Measurements from ENCODE around the gene KPNA6.

KPNA6 gene

DNA sequence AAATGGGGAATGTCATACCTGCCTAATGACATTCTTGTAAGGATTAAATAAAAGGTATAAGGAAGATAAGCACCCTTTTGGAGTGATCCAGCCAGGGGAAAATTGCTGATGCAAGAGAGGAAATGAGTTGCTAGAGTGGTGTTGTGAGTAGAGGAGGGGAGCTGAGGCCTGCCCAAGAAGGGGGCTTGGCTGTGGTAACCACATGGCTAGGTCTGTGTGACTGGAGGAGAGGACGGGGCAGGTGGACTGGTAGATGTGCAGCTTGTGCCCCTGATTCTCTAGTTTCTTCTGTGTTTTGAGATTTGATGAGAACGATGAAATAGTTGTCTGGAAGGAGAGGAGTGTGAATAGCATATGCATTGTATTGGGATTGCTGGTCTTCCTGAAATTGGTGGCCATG, 78.2 kb downstream of the KPNA6 start:
- no peak for DNase-seq (ENCODE audit: low read depth in 4 of 4, low spot score in 1 of 4)

DNA sequence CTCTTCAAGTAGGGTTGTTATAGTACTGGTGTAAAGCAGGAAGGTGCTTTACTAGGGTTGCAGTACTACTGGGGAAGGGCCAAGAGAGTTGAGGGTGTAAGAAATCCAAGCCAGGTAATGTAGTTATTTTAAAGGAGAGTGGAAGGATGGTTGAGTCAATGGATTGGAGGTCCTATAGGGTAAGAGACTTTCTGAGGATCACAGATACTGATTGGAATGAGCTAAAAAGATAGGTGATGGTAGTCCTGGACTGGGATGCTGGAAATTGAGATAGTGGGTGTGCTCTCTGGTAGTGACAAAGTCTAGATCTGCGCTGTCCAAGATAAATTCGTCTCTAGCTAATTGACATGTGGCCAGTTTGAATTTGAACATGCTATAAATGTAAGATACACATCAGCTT, 78.6 kb downstream of the KPNA6 start:
- no peak for DNase-seq (ENCODE audit: low read depth in 4 of 4, low spot score in 1 of 4)

DNA sequence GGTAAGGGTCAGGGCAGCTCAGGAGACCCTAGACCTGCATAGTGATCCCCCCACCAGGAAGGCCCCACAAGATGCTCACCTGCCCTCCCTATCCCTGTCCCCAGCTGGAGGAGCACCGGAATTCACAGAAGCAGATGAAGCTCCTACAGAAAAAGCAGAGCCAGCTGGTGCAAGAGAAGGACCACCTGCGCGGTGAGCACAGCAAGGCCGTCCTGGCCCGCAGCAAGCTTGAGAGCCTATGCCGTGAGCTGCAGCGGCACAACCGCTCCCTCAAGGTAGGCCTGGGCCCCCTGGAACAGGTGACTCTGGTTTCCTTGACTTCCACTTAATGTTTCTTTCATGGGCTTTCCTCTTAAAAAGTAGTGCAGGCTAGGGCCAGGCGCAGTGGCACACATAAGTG, 80.0 kb downstream of the KPNA6 start:
- no peak for DNase-seq (ENCODE audit: low read depth in 4 of 4, low spot score in 1 of 4)

DNA sequence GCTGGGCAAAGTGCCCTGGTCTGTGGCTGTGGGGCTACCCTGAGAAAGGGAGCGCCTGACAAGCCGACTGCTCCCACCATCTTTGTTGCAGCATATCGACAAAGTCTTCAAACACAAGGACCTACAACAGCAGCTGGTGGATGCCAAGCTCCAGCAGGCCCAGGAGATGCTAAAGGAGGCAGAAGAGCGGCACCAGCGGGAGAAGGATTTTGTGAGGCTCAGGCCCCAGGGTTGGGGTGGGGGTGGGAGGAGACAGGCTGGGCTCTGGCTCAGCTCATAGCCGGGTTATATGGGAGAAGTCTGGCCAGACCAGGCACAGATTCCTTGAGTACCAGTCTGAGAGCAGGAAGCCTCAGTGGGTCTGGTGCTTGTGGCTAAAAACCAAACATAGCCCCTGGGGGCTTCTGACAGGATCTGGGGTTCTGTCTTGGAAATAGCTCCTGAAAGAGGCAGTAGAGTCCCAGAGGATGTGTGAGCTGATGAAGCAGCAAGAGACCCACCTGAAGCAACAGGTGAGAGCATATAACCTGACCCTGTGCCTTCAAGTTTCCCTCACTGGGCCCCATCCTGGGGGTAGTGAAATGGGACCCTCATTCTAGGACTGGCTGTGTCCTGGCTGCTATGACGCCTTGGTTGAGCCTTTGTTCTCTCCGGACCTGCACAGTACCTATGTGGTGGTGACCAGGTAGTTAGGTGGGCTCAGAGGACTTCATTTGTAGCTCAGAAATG, 84.5 kb downstream of the KPNA6 start:
- no peak for DNase-seq (ENCODE audit: low read depth in 4 of 4, low spot score in 1 of 4)

DNA sequence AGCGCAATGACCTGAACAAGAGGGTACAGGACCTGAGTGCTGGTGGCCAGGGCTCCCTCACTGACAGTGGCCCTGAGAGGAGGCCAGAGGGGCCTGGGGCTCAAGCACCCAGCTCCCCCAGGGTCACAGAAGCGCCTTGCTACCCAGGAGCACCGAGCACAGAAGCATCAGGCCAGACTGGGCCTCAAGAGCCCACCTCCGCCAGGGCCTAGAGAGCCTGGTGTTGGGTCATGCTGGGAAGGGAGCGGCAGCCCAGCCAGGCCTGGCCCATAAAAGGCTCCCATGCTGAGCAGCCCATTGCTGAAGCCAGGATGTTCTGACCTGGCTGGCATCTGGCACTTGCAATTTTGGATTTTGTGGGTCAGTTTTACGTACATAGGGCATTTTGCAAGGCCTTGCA, 87.1 kb downstream of the KPNA6 start:
- no peak for DNase-seq (ENCODE audit: low read depth in 4 of 4, low spot score in 1 of 4)

DNA sequence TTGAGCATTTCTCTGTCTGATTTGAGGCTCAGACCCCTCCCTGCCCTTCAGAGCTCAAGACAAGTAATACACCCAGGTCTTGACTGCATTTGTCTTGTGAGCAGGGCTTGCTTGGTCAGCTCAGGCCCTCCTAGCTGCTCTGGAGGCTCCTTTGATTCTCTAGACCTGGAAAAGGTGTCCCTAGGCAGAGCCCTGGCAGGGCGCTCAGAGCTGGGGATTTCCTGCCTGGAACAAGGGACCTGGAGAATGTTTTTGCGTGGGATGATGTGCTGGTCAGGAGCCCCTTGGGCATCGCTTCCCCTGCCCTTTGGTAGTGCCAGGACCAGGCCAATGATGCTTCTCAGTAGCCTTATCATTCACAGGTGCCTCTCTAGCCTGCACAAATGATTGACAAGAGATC, 87.7 kb downstream of the KPNA6 start:
- no peak for DNase-seq (ENCODE audit: low read depth in 4 of 4, low spot score in 1 of 4)

DNA sequence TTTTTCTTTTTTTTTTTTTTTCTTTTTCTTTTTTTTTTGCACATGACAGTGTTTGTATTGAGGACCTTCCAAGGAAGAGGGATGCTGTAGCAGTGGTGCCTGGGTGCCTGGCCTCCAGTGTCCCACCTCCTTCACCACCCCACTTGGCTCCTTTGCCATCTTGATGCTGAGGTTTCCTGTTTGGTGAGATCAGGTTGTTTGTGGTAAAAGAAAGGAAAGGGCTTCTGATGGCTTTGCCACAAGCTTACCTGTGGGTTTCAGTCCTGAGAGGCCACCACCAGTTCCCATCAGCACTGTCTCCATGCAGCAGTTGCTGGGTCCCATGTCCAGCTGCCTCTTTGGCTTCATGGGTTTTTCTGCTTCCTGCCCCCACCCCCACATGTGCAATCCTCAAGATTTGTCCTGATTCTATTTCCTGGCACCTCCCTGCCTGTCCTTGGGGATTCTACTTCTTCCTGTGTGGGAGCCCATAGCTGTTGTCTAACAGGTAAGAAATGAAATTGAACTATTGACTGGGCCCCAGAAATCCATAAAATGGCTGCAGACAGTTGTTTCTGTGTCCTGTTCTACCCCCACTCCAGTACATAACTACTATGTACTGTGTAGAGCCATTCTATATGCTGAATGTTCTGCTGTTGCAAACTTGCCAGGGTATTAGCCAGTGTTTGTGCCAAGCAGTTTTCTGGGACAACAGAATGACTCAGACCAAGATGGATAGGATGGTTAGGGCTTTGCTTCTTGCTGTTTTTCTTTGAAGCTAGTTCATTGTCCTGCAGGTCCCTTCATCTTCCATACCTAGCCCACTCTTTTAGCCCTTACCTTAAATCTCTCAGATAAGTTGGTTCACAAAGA, 88.3 kb downstream of the KPNA6 start:
- no peak for DNase-seq (ENCODE audit: low read depth in 4 of 4, low spot score in 1 of 4)

DNA sequence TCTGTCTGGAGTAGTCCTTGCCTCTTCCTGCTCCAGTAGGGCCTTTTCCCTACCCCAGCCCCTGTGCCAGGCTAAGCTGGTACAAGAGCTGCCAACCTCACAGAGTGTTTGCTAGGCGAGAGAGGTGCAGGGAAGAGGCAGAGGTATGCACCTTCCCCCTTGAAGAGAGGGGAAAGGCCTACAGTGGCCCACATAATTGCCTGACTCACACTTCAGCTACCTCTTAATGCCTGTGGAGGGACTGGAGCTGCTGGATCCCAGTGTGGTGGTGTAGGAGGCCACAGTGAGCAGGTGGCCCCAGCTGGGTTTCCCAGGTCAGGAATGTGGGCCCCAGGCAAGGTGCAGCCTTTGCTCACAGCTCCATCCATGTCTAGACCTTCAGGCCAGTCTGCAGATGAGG, 89.2 kb downstream of the KPNA6 start:
- no peak for DNase-seq (ENCODE audit: low read depth in 4 of 4, low spot score in 1 of 4)

DNA sequence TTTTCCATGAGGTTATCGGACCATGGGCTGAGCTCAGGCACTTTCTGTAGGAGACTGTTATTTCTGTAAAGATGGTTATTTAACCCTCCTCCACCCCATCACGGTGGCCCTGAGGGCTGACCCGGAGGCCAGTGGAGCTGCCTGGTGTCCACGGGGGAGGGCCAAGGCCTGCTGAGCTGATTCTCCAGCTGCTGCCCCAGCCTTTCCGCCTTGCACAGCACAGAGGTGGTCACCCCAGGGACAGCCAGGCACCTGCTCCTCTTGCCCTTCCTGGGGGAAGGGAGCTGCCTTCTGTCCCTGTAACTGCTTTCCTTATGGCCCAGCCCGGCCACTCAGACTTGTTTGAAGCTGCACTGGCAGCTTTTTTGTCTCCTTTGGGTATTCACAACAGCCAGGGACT, 90.0 kb downstream of the KPNA6 start:
- DNase-seq (ENCODE audit: low read depth in 4 of 4, low spot score in 1 of 4), result no peak

DNA sequence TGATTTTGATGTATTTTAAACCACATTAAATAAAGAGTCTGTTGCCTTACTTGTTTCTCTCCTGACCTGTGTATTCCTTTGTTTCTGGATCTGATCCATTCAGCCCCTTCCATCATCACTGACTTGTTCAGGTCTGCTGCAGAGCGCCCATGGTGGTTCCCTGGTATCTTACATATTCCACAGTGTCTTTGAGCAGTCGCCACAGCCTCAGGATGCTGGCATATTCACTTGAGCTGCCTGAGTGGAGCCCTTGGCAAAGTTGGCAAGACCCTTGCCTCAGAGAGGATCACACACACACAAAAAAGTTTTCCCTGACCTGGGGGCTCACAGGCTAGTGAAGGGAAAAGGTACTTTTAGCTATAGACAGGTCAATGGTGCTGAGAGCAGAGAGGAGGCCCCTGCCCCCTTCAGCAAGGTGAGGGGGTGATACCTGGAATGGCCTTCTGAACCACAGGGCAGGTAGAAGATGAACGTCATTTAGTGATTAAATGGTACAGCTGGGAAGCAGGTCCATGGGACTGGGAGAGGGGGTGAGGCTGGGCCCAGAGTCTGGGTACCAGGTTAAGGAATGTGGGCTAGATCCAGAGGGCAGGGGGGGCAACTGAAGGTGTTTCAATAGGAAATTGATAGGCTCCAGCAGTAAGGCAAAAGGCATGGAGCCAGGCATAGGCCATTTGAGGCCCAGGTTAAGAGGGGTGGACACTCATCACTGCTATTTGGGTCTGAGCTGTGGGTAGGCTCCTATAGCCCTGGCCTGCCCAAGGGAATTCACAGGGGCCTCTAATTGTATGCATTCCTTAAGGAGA, 90.6 kb downstream of the KPNA6 start:
- no peak for DNase-seq (ENCODE audit: low read depth in 4 of 4, low spot score in 1 of 4)

DNA sequence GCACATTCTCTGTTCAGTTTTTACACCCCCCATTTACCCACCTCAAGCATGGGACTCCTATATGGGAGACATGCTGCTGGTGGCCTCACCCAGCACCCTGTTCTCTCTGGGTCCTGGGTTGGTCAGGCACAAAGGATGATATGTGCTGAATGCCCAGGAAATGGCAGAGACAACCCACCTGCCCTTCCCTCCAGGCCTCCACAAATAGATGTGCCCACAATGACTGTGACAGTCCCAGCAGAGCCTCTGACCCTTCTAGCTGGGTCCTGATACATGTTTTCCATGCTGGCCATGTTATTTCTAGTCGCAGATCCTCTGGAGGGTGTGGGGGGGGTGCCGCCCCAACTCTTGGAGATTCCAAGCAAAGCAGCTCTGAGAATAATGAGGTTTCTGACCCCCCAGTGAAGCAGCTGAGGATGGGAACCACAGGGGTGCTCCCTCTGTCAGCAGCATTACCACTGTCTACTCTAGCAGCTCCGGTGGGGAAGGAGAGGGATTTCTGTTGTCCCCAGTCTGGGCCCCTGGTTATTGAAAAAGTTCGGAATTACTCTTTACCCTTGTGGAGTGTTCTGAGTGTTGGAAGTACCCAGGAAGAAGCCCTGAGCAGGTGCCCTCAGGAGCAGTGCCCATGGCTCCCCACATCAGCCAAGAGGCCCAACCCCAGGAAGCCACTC, 91.3 kb downstream of the KPNA6 start:
- no peak for DNase-seq (ENCODE audit: low read depth in 4 of 4, low spot score in 1 of 4)

DNA sequence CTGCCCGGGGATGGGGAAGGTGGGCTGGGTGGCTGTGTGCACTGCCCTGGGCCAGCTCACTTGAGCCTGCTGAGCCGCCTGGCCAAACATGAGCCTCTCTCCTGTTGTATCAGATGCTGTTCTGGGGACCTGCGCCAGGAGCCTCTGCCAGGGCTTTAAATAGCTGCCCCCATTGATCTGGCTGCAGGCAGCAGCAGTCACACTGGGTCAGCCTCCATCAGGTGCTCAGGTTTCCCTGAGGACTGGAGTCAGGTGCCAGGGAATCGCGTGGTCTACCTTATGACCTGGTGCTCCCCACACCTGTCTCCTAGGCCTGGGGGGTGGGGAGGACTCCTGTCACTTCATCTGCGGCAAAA, 91.8 kb downstream of the KPNA6 start:
- DNase-seq (ENCODE audit: low read depth in 4 of 4, low spot score in 1 of 4), result no peak

DNA sequence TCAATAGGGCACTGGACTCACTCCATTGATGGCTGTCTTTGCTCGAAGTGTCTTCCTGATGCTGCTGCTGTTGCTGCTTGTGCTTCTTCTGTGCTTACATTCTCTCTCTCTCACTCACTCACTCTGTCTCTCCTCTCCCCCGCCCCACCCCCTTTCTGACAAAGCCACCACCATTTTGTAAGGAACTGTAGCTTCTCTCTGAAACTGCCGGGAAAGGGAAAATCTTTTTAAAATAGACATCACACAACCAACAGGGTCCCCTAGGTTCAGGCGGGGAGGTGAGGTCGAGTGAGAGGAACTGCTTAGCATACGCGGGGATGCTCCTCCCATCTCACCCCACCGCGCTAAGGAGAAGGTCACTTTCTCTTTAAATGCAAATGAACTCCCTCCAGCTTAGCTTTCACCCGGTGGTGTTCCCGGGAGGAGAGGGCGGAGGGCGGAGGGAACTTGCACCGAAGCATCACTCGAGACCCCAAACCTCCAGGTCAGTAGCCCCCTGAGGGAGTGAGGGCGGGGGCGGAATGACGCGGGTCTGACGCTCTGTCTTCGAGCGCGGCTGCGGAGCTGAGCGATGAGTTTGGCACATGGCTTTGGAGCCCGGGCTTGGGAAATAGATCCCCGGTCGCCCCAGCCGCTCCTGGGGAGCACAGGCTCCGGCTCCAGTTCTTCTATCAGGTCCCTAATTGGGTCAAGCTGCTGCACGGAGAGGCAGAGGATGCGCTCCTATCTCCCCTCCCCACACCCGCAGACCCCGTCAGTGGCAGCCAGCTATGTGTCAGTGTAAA, 92.6 kb downstream of the KPNA6 start, which contains the start of gene CCDC28B:
CCDC28B (plus strand) TSS at position 370 of the 785 bp plus-strand sequence. CDS start 1,341 bp downstream, outside the sequence.
- DNase-seq (ENCODE audit: low read depth in 4 of 4, low spot score in 1 of 4), result peak in 3 of 4 experiments; percentile 26 to 35 (median 30)

DNA sequence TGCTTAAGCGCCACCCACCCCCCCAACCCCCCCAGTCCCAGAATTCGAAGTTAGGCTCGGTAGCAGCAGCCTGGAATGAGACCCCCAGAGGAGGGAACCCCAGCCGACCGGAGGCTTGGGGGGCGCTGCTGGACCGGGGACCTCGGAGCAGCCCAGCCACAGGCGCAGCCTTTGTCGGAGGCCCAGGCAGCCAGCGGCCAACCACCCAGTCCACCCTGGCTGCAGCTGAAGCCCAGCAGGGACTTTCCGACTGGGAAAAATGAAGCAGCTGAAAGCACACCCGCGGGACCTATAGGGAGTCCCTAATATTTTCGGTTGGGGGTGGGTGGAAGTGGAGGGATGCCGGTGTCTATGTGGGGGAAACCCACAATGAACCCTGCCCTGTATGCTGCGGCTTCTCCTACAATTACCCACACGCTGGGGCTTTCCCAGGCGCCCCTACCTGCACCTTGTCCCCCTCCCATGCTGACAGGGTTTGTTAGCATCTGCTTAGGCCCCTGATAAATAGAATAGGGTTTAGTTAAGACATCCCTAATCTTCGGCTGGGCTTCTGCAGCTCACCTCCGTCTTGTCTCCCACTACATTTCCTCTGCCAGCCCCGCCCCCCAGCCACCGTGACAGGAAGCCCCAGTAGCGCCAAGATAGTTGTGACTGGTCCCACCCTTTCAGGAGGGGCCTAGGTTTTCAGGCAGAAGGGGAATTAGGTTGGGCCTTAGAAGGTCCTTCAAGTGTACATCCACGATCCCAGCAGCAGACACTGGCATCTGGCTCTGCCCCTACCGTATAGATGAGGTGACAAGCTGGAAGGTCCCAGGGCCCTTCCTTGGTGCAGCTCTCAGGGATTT, 93.4 kb downstream of the KPNA6 start:
- DNase-seq (ENCODE audit: low read depth in 4 of 4, low spot score in 1 of 4), result peak; percentile 33 to 75 (median 62)

DNA sequence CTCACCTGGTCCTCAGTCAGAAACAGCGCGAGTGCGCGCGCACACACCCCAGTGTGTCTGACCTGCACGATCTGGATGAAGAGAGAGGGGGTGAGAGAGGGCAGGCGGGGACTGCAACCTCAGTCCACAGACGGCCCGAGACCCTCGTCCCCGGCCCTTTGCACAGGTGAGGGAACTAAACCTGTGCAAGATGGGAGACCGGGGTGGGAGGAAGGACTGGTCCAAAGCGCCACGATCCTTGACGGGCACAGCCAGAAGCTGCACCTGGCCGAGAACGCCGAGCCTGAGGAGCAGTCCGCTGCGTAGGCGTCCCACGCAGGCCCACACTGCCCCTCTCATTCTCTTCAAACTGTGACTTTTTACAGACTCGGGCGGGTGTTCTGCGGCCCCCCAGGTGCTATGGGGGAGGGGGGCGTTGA, 97.1 kb downstream of the KPNA6 start:
- no peak for DNase-seq (ENCODE audit: low read depth in 4 of 4, low spot score in 1 of 4)

DNA sequence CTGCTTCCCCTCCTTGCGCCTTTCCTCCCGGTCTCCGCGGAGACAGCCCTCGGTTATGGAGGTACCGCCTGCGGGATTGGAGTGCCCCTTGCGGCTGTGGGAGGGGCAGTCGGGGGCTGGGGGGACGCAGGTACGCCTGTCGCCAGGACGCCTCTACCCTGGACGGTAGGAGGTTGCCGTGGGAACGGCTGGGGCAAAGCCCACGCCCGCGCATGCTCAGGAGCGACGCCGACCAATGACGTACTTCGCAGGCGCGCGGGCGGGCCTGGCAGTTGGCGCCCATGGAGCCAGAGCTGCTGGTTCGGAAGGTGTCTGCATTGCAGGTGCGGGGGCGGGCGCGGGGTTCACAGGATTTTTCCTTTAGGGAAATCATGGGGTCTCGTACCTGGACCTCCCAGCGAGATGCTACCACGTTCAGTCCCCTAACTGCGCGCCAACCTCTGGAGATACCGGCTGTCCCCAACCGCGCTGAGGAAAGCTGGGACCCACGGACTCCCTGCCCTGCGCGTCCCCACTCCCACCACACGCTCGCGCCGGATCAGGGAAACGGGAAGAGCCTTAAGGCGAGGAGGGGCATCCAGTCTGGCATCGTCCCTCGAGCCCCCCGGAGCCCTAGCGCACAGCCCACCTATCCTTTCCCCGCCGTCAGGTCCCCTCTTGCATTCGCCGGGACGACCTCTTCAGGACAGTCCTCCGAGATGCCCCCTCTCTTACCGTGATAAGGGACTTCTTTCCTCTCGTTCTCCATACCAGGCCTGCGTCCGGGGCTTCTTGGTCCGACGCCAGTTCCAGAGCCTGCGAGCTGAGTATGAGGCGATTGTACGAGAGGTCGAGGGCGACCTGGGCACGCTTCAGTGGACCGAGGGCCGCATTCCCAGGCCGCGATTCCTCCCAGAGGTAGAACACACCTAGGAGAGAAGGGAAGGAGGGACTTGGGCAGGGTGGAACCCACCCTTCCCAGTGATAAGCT, 97.8 kb downstream of the KPNA6 start, which contains the start of gene IQCC:
IQCC (plus strand) TSS at position 271 of the 970 bp plus-strand sequence; CDS start at position 282, 11 bp downstream.
- peak; percentile 63 to 84 (median 74) for DNase-seq (ENCODE audit: low read depth in 4 of 4, low spot score in 1 of 4)

DNA sequence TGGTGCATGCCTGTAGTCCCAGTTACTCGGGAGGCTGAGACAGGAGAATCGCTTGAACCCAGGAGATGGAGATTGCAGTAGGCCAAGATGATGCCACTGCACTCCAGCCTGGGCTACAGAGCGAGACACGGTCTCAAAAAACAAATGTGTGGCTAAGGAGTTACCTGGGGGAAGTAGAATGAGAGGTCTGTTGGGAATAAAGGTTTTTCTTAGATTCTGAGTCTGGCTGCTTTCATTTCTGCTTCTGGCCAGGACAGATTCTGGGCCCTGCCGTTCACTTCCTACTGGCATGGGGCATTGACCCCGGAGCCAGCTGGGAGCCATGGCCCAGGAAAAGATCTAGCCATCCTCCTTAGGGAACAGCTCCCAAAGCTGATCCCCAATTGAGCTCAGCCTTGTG, 100.6 kb downstream of the KPNA6 start:
- DNase-seq (ENCODE audit: low read depth in 4 of 4, low spot score in 1 of 4), result no peak

DNA sequence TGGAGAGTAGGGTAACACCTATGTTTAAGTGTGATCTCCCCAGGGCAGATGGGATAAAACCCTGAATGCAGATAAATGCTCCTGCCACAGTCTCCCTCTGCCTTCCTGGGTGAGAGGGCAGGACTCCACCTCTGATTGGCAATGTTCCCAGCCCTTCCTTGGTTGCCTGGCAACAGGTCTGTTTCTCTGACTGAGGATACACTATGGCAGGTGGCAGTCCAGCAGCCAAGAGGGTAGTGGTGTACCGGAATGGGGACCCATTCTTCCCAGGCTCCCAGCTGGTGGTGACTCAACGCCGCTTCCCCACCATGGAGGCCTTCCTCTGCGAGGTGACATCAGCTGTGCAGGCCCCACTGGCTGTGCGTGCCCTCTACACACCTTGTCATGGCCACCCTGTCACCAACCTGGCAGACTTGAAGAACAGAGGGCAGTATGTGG, 101.1 kb downstream of the KPNA6 start, which contains the start of gene DCDC2B:
DCDC2B (plus strand) TSS at position 199 of the 438 bp plus-strand sequence; CDS start at position 204, 5 bp downstream.
- no peak for DNase-seq (ENCODE audit: low read depth in 4 of 4, low spot score in 1 of 4)
